HT-29 (cell line): ENCODE data around the gene ALDH7A1. TPM values are rescaled to one million over a fixed set of nuclear protein-coding genes. Genes with fewer than 3 reads are reported as not detected.
A peak's percentile ranks its signal among the peaks of the same experiment; 100 is the strongest.

Source experiments
- DNase-seq: peaks from one replicate; pipeline ENCODE4 v3.0.0-alpha.2; 2015; ENCODE audit warnings: low spot score
- total RNA-seq: library from RNA; depleted of rRNA; stranded (reverse); fragments of >200 nt; shearing (Covaris generic); gene quantifications from 2 replicates; pipeline ENCODE4 v1.2.3, GENCODE V29; 2014

ALDH7A1 gene
- total RNA-seq, 1 experiment from 2014 or later = 15.2 TPM

GRCh38 chr5:126509339-126509738 is 85.7 kb downstream of the ALDH7A1 start:
- DNase-seq = no peak

GRCh38 chr5:126508962-126509279 is 86.1 kb downstream of the ALDH7A1 start:
- DNase-seq = no peak

- DNase-seq = no peak
These were observed 86.6 kb downstream of the ALDH7A1 start for GRCh38 chr5:126508251-126508961.

GRCh38 chr5:126506079-126506478 is 88.9 kb downstream of the ALDH7A1 start:
- no peak for DNase-seq

DNA sequence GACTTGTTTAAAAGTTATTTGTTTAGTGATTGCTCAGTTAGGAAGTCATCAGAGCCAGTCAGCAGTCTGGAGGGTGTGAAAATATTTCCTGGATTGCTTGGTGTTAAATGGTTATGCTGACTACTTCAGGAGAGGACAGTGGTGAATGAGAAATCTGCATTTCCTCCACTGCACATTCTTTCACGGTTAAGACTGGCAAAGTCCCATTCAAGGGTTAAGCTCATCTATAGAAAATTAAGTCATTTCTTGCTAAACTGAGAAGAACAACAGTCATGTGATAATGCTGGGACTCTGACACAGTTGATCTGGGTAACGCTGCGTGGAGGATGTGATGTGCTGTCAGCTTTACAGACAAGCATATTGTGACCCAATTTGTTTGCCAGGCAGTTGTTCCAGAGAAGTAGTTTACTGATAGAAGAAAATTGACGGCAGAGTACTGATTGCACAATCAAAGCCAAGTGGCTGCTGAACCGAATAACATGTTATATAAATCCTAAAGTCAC is 91.4 kb downstream of the ALDH7A1 start:
- no peak for DNase-seq

DNA sequence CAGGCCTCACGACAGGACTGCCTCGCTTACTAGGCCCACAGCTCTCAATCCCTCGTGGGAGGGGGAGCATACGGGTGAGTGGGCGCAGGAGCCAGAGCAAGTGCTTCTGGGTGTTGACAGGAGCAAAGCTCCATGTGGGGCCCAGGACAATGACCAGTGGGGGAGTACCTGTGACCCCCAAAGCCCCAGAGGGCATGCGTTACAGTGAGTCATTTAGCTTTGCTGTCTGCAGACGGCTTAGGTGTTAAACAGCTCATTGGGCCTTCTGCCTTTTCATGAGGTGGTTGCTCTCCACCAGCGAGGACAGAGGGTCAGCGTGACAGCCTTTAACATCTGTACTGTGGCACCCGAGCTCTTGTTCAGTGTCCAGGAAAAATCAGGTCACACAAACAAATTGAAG is 93.6 kb downstream of the ALDH7A1 start:
- no peak for DNase-seq

DNA sequence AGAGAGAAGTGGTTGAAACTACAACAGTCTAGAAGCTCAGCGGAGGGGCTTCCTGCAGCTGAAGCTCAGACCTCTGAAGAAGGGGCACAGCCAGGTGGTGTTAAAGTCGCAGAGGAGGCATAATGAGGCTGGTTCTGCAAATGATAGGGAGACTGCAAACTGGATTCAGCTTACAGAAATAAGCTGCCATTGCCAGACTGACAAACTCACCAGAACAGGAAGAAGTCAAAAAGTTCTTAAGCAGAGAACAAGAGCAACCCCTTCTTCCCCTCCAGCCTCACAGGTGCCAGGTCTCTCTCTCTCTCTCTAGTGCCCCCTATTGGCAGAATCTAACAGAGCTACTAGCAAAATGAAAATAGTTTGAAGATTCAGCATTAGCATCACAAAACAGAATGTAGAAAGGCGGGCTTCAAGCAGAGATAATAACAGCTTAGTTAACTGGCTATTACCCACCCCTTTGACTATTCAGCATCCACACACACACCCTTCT is 95.1 kb downstream of the ALDH7A1 start:
- peak; percentile 39 for DNase-seq

DNA sequence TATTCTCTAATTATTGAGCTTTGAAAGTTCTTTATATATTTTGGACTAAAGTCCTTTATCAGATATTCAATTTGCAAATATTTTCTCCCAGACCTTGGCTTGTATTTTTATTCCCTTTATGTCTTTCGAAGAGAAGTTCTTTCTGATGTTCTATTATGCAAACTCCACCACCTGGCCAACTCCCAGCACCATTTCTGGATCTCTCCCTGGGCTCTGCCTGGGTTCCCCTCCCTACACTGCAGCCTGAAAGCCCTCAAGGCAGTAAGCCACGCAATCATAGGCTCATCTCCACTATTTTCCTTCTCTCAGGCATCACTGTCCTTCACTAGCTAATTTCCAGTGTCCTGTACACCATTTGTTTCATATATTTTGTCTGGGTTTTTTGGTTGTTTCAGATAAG is 95.7 kb downstream of the ALDH7A1 start:
- no peak for DNase-seq

DNA sequence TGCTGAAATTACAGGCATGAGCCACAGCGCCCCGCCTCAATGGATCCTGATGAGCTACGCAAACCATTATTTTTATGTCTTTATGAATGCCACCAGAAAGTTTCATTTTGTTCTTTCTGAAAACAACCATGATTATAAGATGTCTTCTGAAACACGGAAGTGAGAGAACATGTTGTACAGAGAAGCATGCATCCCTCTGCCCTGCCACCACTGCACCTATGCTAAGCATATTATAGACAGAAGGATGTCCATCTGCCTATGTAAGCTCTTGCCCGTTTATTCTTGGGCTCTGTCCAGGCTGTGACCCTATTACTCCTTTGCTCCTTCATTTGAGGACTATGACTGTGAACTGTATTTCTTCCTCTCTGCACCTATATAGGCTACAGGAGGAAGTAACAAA is 97.5 kb downstream of the ALDH7A1 start:
- no peak for DNase-seq

DNA sequence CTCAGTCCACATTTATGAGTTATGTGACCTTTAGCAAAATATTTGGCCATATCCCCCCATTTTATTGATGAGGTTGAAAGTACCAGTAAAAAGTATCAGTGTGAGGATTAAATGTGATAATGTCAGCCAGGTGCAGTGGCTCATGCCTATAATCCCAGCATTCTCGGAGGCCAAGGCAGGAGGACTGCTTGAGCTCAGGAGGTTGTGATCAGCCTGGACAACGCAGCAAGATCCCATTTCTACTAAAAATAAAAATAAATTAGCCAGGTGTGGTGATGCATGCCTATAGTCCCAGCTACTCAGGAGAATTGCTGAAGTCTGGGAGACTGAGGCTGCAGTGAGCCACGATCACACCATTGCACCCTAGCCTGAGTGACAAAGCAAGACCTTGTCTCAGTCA is 100.6 kb downstream of the ALDH7A1 start:
- DNase-seq = no peak

DNA sequence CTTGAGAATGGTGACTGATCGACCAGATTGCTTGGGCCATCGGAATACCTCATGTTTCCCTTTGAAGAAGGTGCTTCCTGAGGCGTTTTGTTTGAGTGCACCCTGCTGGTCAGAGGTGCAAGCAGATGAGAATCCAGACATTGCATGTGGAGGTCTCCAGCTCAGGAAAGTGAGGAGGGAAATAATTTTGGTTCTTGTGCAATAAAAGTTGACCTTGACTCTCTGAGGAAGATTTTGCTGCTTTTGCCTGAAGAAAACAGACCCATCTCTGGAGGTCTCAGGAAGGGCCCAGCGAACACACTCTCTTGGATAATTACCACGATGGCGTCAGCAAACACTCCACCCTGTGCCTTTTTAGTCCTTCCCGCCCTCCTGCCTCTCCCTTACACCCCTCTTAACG is 102.1 kb downstream of the ALDH7A1 start:
- DNase-seq = peak; percentile 40

DNA sequence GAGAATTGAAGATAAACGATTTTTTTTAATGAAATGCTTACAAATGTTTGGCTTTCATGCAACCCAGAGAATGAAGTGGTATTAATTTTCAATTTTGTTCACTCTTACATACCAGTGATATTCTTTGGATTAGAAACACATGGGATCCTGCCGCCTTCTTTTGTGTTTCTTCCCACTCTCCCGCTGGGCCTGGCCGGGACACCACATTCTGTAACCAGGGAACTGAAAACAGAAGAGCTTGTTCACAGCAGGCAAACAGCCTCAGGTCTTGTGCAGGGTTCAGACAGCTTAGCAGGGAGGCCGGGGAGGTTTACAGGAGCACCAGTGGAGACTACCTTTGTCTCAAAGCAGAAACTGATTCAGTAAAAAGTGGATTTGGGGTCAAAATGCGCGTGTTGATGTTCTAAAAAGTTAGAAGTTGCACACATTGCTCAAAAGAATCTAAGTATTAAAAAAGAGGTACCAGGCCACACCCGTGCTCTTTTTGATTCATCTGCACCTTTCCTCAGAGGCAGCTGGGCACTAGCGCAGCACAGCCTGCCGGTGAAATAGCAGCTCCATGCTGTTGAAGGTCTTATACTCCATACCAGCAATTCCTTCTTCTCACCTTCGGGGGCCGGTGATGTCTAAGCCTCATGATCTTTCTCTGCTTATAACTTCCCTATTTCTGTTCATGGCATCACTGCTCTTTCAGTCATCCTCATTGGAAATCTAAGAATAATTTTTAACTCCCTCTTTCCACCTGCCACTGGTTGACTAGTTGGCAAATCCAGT is 104.7 kb downstream of the ALDH7A1 start:
- DNase-seq = peak; percentile 9

DNA sequence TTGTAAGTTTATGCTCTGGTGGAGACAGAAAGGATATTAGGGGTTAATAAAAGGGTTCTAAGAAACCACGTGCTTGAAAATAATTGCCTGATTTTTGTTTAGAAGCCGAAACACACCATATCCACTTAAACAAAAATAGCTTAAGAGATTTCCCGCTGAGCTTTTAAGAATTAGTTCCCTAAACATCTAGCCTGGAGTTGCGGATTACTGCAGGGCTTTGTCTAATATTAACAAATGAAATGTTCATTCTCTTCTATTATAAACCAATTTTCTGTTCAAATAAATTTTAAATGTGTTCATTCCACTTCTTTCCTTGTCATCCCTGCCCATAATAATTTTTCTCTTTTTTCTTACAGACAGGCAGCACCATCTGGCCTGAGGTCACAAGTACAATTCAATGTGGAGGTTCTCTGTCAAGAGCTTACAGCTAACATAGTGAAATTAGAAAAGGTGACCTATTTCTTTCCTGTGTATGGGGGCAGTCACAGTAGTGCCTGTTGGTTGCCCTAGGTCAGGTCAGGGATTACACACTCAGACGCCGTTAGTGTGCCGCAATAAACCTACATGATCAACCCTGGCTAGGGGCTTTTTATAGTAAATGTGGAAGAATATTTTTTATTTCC is 106.5 kb downstream of the ALDH7A1 start:
- no peak for DNase-seq

DNA sequence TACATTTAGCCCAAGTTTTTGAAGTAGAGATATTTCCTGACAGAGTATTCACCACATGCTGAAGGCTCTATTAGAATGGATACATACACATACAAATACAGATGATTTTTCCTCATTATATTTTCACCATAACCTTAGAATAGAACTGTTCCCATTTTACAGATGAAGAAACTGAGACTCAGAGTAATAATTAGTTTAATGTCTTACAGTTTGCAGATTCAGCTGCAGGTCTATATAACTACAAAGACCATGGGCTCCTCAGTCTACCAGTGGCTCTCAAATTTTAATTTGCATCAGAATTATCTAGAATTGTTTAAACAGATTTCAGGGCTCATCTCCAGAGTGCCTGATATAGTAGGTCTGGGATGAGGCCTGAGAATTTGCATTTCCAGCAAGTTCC is 107.4 kb downstream of the ALDH7A1 start:
- DNase-seq = no peak

DNA sequence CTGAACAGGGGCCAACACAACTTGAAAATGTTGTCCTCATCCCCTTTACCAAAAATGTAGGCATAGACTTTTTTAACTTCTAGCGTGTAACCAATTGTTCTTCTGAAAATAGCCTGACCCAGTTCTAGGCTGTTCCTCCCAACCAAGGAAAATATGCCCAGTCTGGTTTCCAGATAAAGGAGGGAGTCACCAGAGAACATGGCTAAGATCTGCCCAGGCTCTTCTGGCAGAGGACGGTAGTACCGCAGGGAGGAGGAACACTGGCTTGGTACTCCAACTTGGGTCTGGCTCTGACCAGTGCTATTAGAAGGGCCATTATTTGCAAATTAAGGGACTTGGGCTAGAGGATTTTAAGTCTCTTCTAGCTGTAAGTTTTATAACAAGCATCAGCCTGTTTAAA is 108.7 kb downstream of the ALDH7A1 start:
- no peak for DNase-seq

GRCh38 chr5:126484253-126484652 is 110.8 kb downstream of the ALDH7A1 start:
- DNase-seq = no peak

GRCh38 chr5:126483156-126483555 is 111.9 kb downstream of the ALDH7A1 start:
- DNase-seq = no peak

- no peak for DNase-seq
These were observed 112.4 kb downstream of the ALDH7A1 start for GRCh38 chr5:126482591-126482990.

DNA sequence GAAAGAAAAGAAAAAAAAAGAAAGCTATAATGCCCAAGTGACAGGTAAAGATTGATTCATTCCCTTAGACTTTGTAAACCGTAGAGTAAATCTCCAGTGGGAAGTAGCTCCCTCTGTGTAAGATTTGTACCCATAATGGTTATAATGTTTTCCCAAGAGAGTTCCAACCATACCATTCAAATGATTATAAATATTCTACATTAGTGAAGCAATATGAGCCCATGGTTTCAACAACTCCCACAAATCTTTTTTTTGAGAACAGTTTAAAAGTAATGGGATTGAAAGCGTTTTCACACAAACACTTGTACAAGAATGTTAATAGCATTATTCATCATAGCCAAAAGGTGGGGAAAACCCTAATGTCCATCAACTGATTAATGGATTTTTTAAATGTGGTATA is 113.8 kb downstream of the ALDH7A1 start:
- DNase-seq = no peak
